Measurements from ENCODE around the gene BAG3. TPM values are rescaled to one million over a fixed set of nuclear protein-coding genes. Genes with fewer than 3 reads are reported as not detected.

BAG3 gene
- total RNA-seq, 1 experiment from 2014 or later = 57.6 TPM

GRCh38 chr10:119667562-119668328, 16.6 kb downstream of the BAG3 start:
- peak; percentile 67 for DNase-seq (ENCODE audit: low spot score)
- no peak for TF ChIP-seq CTCF (conservative IDR thresholded peaks at IDR 0.05; ENCODE audit: low read depth, low read length)
- no peak for TF ChIP-seq EZH2 (IDR thresholded peaks at IDR 0.05; ENCODE audit: borderline replicate concordance, low read depth, low read length, poor library complexity, severe bottlenecking)
- peaks cover 34% of the 10 kb centered on the region for H3K4me1 ChIP-seq (ENCODE audit: insufficient read depth, low read length, poor library complexity, severe bottlenecking)
- POLR2A ChIA-PET (ENCODE audit: low non-redundant PET) = no interaction called here
- intact Hi-C loops (cut with micrococcal nuclease; ENCODE audit: unreplicated experiment) = no loop called here
- no peak overlapping the region for H3K4me3 ChIP-seq (ENCODE audit: low read depth, low read length, poor library complexity, severe bottlenecking)
- CTCF ChIA-PET = no interaction called here
- peaks cover 29% of the 10 kb centered on the region for H3K36me3 ChIP-seq (ENCODE audit: insufficient read depth, low read length, poor library complexity, severe bottlenecking)
- H3K27ac ChIP-seq (ENCODE audit: low read depth, low read length, poor library complexity, severe bottlenecking) = peak overlapping the region; percentile 39
- BruUV-seq (replicated peaks) = no TSS peak
- H3K27me3 ChIP-seq (replicated peaks; ENCODE audit: insufficient read depth, low read depth, low read length, poor library complexity) = no peaks in the 10 kb centered on the region
- no peaks in the 10 kb centered on the region for H3K9me3 ChIP-seq (ENCODE audit: low read depth, low read length, poor library complexity, severe bottlenecking)

GRCh38 chr10:119668461-119668860, 17.3 kb downstream of the BAG3 start:
- Histone ChIP-seq H3K4me3 (ENCODE audit: low read depth, low read length, poor library complexity, severe bottlenecking) (no peak overlapping the region), H3K27me3 (replicated peaks; ENCODE audit: insufficient read depth, low read depth, low read length, poor library complexity) (no peaks in the 10 kb centered on the region), H3K36me3 (ENCODE audit: insufficient read depth, low read length, poor library complexity, severe bottlenecking) (peaks cover 32% of the 10 kb centered on the region), H3K27ac (ENCODE audit: low read depth, low read length, poor library complexity, severe bottlenecking) (peak overlapping the region; percentile 39), H3K4me1 (ENCODE audit: insufficient read depth, low read length, poor library complexity, severe bottlenecking) (peaks cover 38% of the 10 kb centered on the region), H3K9me3 (ENCODE audit: low read depth, low read length, poor library complexity, severe bottlenecking) (no peaks in the 10 kb centered on the region)
- intact Hi-C loops (cut with micrococcal nuclease; ENCODE audit: unreplicated experiment) = no loop called here
- TF ChIP-seq CTCF (conservative IDR thresholded peaks at IDR 0.05; ENCODE audit: low read depth, low read length) (no peak), EZH2 (IDR thresholded peaks at IDR 0.05; ENCODE audit: borderline replicate concordance, low read depth, low read length, poor library complexity, severe bottlenecking) (no peak)
- BruUV-seq (replicated peaks) = no TSS peak
- ChIA-PET POLR2A (ENCODE audit: low non-redundant PET) (no interaction called here), CTCF (no interaction called here)
- no peak for DNase-seq (ENCODE audit: low spot score)

GRCh38 chr10:119669331-119669730, 18.2 kb downstream of the BAG3 start:
- no peak for TF ChIP-seq CTCF (conservative IDR thresholded peaks at IDR 0.05; ENCODE audit: low read depth, low read length)
- no peak for TF ChIP-seq EZH2 (IDR thresholded peaks at IDR 0.05; ENCODE audit: borderline replicate concordance, low read depth, low read length, poor library complexity, severe bottlenecking)
- intact Hi-C loops (cut with micrococcal nuclease; ENCODE audit: unreplicated experiment) = no loop called here
- DNase-seq (ENCODE audit: low spot score) = no peak
- H3K36me3 ChIP-seq (ENCODE audit: insufficient read depth, low read length, poor library complexity, severe bottlenecking) = peaks cover 36% of the 10 kb centered on the region
- no peak overlapping the region for H3K4me3 ChIP-seq (ENCODE audit: low read depth, low read length, poor library complexity, severe bottlenecking)
- no peaks in the 10 kb centered on the region for H3K27me3 ChIP-seq (replicated peaks; ENCODE audit: insufficient read depth, low read depth, low read length, poor library complexity)
- POLR2A ChIA-PET (ENCODE audit: low non-redundant PET) = no interaction called here
- BruUV-seq (replicated peaks) = no TSS peak
- no peak overlapping the region for H3K27ac ChIP-seq (ENCODE audit: low read depth, low read length, poor library complexity, severe bottlenecking)
- H3K9me3 ChIP-seq (ENCODE audit: low read depth, low read length, poor library complexity, severe bottlenecking) = no peaks in the 10 kb centered on the region
- CTCF ChIA-PET = no interaction called here
- peaks cover 36% of the 10 kb centered on the region for H3K4me1 ChIP-seq (ENCODE audit: insufficient read depth, low read length, poor library complexity, severe bottlenecking)
